H9 (cell line): ENCODE data around the gene RPRD1B. TPM values are rescaled to one million over a fixed set of nuclear protein-coding genes. Genes with fewer than 3 reads are reported as not detected.
A peak's percentile ranks its signal among the peaks of the same experiment; 100 is the strongest.

Source experiments
- DNase-seq: peaks from one replicate; pipeline ENCODE4 v3.0.0-alpha.2; 2017
- H2AFZ ChIP-seq: one replicate; pipeline ENCODE4 v1.6.1; 2013; ENCODE audit warnings: mild to moderate bottlenecking, low read length, control low read depth, moderate library complexity
- H2AK5ac ChIP-seq: 2 replicates; pipeline ENCODE4 v1.6.1; 2013; ENCODE audit warnings: low read length, control low read depth, mixed read lengths; ENCODE audit not compliant: insufficient read length
- H2BK120ac ChIP-seq: one replicate; pipeline ENCODE4 v1.6.1; 2013; ENCODE audit warnings: low read depth, mild to moderate bottlenecking, low read length, control low read depth, inconsistent platforms; ENCODE audit not compliant: poor library complexity, severe bottlenecking
- H2BK12ac ChIP-seq: 2 replicates; pipeline ENCODE4 v1.6.1; 2013; ENCODE audit warnings: low read length, control low read depth, mixed read lengths, low read depth; ENCODE audit not compliant: insufficient read length
- H2BK15ac ChIP-seq: 2 replicates; pipeline ENCODE4 v1.6.1; 2013; ENCODE audit warnings: low read depth, low read length, control low read depth
- H2BK20ac ChIP-seq: one replicate; pipeline ENCODE4 v1.6.1; 2013; ENCODE audit warnings: low read depth, mild to moderate bottlenecking, low read length, control low read depth, inconsistent platforms; ENCODE audit not compliant: poor library complexity, severe bottlenecking
- H2BK5ac ChIP-seq: 2 replicates; pipeline ENCODE4 v1.6.1; 2013; ENCODE audit warnings: low read length, control low read depth, mixed read lengths; ENCODE audit not compliant: insufficient read length
- H3K14ac ChIP-seq: 2 replicates; pipeline ENCODE4 v1.6.1; 2013; ENCODE audit warnings: low read length, control low read depth; ENCODE audit not compliant: insufficient read depth
- H3K18ac ChIP-seq: 2 replicates; pipeline ENCODE4 v1.6.1; 2013; ENCODE audit warnings: low read depth, mild to moderate bottlenecking, mixed read lengths, low read length, control low read depth; ENCODE audit not compliant: insufficient read length
- H3K23ac ChIP-seq: 2 replicates; pipeline ENCODE4 v1.6.1; 2013; ENCODE audit warnings: low read length, control low read depth, mixed read lengths, low read depth; ENCODE audit not compliant: insufficient read length
- H3K23me2 ChIP-seq: 2 replicates; pipeline ENCODE4 v1.6.1; 2013; ENCODE audit warnings: low read depth, mild to moderate bottlenecking, mixed read lengths, low read length, control low read depth; ENCODE audit not compliant: insufficient read length, poor library complexity, severe bottlenecking
- H3K27ac ChIP-seq: 2 replicates; pipeline ENCODE4 v1.5.1; 2013; ENCODE audit warnings: low read length, control low read depth, mixed read lengths, low read depth; ENCODE audit not compliant: insufficient read length
- H3K27me3 ChIP-seq: 2 replicates; pipeline ENCODE4 v1.6.1; 2013; ENCODE audit warnings: low read length, control low read depth, inconsistent platforms; ENCODE audit not compliant: insufficient read depth
- H3K4ac ChIP-seq: 2 replicates; pipeline ENCODE4 v1.6.1; 2013; ENCODE audit warnings: low read depth, mild to moderate bottlenecking, control low read depth, inconsistent platforms, low read length, moderate library complexity
- H3K4me1 ChIP-seq: 2 replicates; pipeline ENCODE4 v1.6.1; 2013; ENCODE audit warnings: low read length, control low read depth, inconsistent platforms; ENCODE audit not compliant: insufficient read depth
- H3K4me2 ChIP-seq: 2 replicates; pipeline ENCODE4 v1.6.1; 2013; ENCODE audit warnings: low read length, control low read depth, mixed read lengths; ENCODE audit not compliant: insufficient read length, insufficient read depth
- H3K56ac ChIP-seq: 2 replicates; pipeline ENCODE4 v1.6.1; 2013; ENCODE audit warnings: low read depth, mild to moderate bottlenecking, mixed read lengths, low read length, control low read depth; ENCODE audit not compliant: insufficient read length
- H3K79me1 ChIP-seq: 2 replicates; pipeline ENCODE4 v1.6.1; 2013; ENCODE audit warnings: low read depth, mild to moderate bottlenecking, moderate library complexity, low read length, control low read depth, inconsistent platforms; ENCODE audit not compliant: insufficient read depth, poor library complexity, severe bottlenecking
- H3K79me2 ChIP-seq: 2 replicates; pipeline ENCODE4 v1.6.1; 2013; ENCODE audit warnings: low read length, control low read depth, inconsistent platforms; ENCODE audit not compliant: insufficient read depth
- H3K9ac ChIP-seq: 2 replicates; pipeline ENCODE4 v1.6.1; 2013; ENCODE audit warnings: low read length, control low read depth, mixed read lengths; ENCODE audit not compliant: insufficient read length; ENCODE audit errors: extremely low read depth
- H3K9me3 ChIP-seq: one replicate; pipeline ENCODE4 v1.6.1; 2013; ENCODE audit warnings: low read depth, low read length, inconsistent platforms; ENCODE audit not compliant: control insufficient read depth
- H3T11ph ChIP-seq: one replicate; pipeline ENCODE4 v1.6.1; 2013; ENCODE audit warnings: mild to moderate bottlenecking, low read length, control low read depth, inconsistent platforms
- H4K20me1 ChIP-seq: one replicate; pipeline ENCODE4 v1.6.1; 2013; ENCODE audit not compliant: control insufficient read depth, insufficient read length, insufficient read depth
- H4K5ac ChIP-seq: 2 replicates; pipeline ENCODE4 v1.6.1; 2013; ENCODE audit warnings: low read depth, mild to moderate bottlenecking, mixed read lengths, low read length, control low read depth; ENCODE audit not compliant: insufficient read length
- H4K8ac ChIP-seq: replicated peaks from 2 replicates; pipeline ENCODE4 v1.6.1; 2013; ENCODE audit warnings: low read length, control low read depth, mixed read lengths, low read depth; ENCODE audit not compliant: insufficient read length
- H4K91ac ChIP-seq: 2 replicates; pipeline ENCODE4 v1.6.1; 2013; ENCODE audit warnings: low read depth, mild to moderate bottlenecking, moderate library complexity, mixed read lengths, low read length, control low read depth; ENCODE audit not compliant: insufficient read length
- H3K27ac Mint-ChIP-seq, 3 experiments: 2 replicates in 2 of 3; 3 replicates in 1 of 3; pipeline ENCODE4 v1.8.0; 2020 to 2021; ENCODE audit warnings: mixed read lengths in 3 of 3, mild to moderate bottlenecking in 1 of 3, moderate library complexity in 1 of 3
- H3K27me3 Mint-ChIP-seq: 2 replicates; pipeline ENCODE4 v1.8.0; 2021; ENCODE audit warnings: low read depth, mild to moderate bottlenecking, moderate library complexity, mixed read lengths
- H3K36me3 Mint-ChIP-seq, 3 experiments: 2 replicates in 2 of 3; 3 replicates in 1 of 3; pipeline ENCODE4 v1.8.0; 2020 to 2021; ENCODE audit warnings: low read depth in 3 of 3, mixed read lengths in 3 of 3; ENCODE audit not compliant: insufficient read depth in 1 of 3
- H3K4me1 Mint-ChIP-seq, 2 experiments: 2 replicates each; pipeline ENCODE4 v1.8.0; 2020; ENCODE audit warnings: mixed read lengths in 2 of 2
- H3K4me3 Mint-ChIP-seq, 2 experiments: 2 replicates in 1 of 2; 3 replicates in 1 of 2; pipeline ENCODE4 v1.8.0; 2020 to 2021; ENCODE audit warnings: mild to moderate bottlenecking in 2 of 2, mixed read lengths in 2 of 2, moderate library complexity in 1 of 2
- H3K9me3 Mint-ChIP-seq, 2 experiments: 2 replicates in 1 of 2; 3 replicates in 1 of 2; pipeline ENCODE4 v1.8.0; 2020; ENCODE audit warnings: mild to moderate bottlenecking in 2 of 2, mixed read lengths in 2 of 2, moderate library complexity in 1 of 2
- CTCF ChIP-seq: fragments of 200-600 bp; sonication (generic); conservative IDR thresholded peaks from 3 replicates; pipeline ENCODE4 v1.8.0; 2021; ENCODE audit warnings: antibody characterized with exemption, mild to moderate bottlenecking
- WGBS: extraction: QIAGEN DNeasy Blood & Tissue Kit; methylation state at CpG from one replicate; pipeline ENCODE4 v1.1.7; 2013; ENCODE audit warnings: missing lambda C conversion rate, low lambda C conversion rate, mixed read lengths; ENCODE audit not compliant: insufficient read length; ENCODE audit errors: extremely low coverage; 5-methylcytosine and 5-hydroxymethylcytosine counted together
- total RNA-seq: library from RNA; stranded (reverse); gene quantifications from 2 replicates; pipeline ENCODE4 v1.2.1, GENCODE V29; 2021

Gene RPRD1B
- total RNA-seq, 1 experiment from 2014 or later = 34.3 TPM

DNA sequence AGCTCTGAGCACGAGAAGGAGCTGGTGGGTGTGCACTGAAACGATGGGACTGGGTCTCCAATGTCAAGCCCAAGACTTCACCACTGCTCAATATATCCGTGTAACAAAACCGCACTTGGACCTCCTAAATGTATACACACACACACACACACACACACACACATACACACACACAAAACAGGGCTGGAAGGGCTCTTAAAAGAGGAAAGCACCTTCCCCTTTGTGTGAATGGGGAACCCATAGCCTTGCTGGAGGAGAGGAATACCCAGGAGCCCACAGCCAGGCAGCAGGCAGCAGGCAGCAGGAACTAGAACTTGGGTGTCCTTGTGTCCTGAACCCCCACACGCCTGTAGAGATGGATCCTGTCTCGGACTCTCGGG lies 101.7 kb downstream of the RPRD1B start:
- Histone ChIP-seq H3K56ac (no peak overlapping the region), H3K9ac (no peak overlapping the region), H4K20me1 (no peaks in the 10 kb centered on the region), H2BK12ac (no peak overlapping the region), H3K9me3 (no peaks in the 10 kb centered on the region), H2BK15ac (no peak overlapping the region), H4K91ac (no peak overlapping the region), H3K27me3 (no peaks in the 10 kb centered on the region), H2AK5ac (no peak overlapping the region), H3K14ac (peak overlapping the region; percentile 26; the same call in 1 of the 2 replicates), H2BK120ac (no peak overlapping the region), H4K8ac (no peak overlapping the region), H4K5ac (no peak overlapping the region), H3K79me1 (no peaks in the 10 kb centered on the region), H3K23ac (no peak overlapping the region), H3K4me1 (no peaks in the 10 kb centered on the region), H3K4ac (no peak overlapping the region), H3T11ph (no peak overlapping the region), H2BK20ac (no peak overlapping the region), H2BK5ac (no peak overlapping the region), H3K18ac (no peak overlapping the region), H3K79me2 (no peaks in the 10 kb centered on the region), H3K27ac (no peak overlapping the region), H2AFZ (no peak overlapping the region), H3K23me2 (no peaks in the 10 kb centered on the region), H3K4me2 (no peak overlapping the region)
- Mint-ChIP-seq H3K4me1 (peaks cover 3 to 13% of the 10 kb centered on the region in 2 experiments), H3K4me3 (no peak overlapping the region), H3K36me3 (no peaks in the 10 kb centered on the region), H3K27me3 (no peaks in the 10 kb centered on the region; the same call in none of the 2 replicates), H3K9me3 (no peaks in the 10 kb centered on the region), H3K27ac (peak overlapping the region in 1 of 3 experiments; percentile 35; a peak in 1 of 7 replicates)
- WGBS = no CpG with 5 or more reads among the region's 7 CpGs
- no peak for TF ChIP-seq CTCF
- no peak for DNase-seq
